Brain microvascular endothelial cell (primary cell): ENCODE measurements around the gene NUP62CL.

Source experiments
- DNase-seq: peaks from one replicate; pipeline ENCODE4 v3.0.0-alpha.2; 2020
- H3K27ac ChIP-seq: fragments of 250-450 bp; sonication (Bioruptor Pico); 2 replicates; pipeline ENCODE4 v1.5.1; 2020; ENCODE audit warnings: mild to moderate bottlenecking, moderate library complexity
- H3K27me3 ChIP-seq: fragments of 250-450 bp; sonication (Bioruptor Pico); replicated peaks from 2 replicates; pipeline ENCODE4 v1.5.1; 2020; ENCODE audit warnings: mild to moderate bottlenecking
- H3K36me3 ChIP-seq: fragments of 250-450 bp; sonication (Bioruptor Pico); replicated peaks from 2 replicates; pipeline ENCODE4 v1.5.1; 2020; ENCODE audit warnings: mild to moderate bottlenecking
- H3K4me3 ChIP-seq: 2 replicates; pipeline ENCODE4 v1.5.1; 2011; ENCODE audit warnings: low read depth, mild to moderate bottlenecking, control low read depth, low read length, moderate library complexity
- in situ Hi-C: cut with HindIII; loops from 2 replicates; pipeline ENCODE4 v1.10.0; 2017; ENCODE audit warnings: low sequenced_read_pairs, low pct_ligation_motif_present
- TF ChIP-seq, protein P1 (sequence below): IDR thresholded peaks from 2 replicates; pipeline ENCODE4 v1.5.1; 2011; ENCODE audit warnings: low read depth, mild to moderate bottlenecking, moderate library complexity, low read length, control low read depth, inconsistent platforms; ENCODE audit errors: missing control alignments

NUP62CL gene

DNA sequence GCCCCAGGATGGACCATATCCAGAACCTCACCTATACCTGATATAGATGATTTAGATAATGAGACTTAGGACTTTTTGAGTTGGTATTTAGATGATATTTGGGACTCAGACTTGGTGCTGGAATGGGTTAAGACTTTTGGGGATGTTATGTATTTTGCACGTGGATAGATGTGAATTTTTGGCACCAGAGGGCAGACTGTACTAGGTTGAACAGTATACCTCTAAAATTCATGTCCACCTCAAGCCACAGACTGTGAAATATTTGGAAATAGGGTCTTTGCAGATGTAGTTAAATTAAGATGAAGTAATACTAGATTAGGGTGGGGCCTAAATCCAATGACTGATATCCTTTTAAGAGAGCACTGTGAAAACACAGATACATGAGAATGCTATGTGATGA lies 103.3 kb downstream of the NUP62CL start:
- Histone ChIP-seq H3K4me3 (no peak overlapping the region), H3K27ac (no peak overlapping the region), H3K36me3 (no peaks in the 10 kb centered on the region), H3K27me3 (no peaks in the 10 kb centered on the region)
- in situ Hi-C loops, result no loop called here
- DNase-seq, result no peak
- TF ChIP-seq, protein P1, sequence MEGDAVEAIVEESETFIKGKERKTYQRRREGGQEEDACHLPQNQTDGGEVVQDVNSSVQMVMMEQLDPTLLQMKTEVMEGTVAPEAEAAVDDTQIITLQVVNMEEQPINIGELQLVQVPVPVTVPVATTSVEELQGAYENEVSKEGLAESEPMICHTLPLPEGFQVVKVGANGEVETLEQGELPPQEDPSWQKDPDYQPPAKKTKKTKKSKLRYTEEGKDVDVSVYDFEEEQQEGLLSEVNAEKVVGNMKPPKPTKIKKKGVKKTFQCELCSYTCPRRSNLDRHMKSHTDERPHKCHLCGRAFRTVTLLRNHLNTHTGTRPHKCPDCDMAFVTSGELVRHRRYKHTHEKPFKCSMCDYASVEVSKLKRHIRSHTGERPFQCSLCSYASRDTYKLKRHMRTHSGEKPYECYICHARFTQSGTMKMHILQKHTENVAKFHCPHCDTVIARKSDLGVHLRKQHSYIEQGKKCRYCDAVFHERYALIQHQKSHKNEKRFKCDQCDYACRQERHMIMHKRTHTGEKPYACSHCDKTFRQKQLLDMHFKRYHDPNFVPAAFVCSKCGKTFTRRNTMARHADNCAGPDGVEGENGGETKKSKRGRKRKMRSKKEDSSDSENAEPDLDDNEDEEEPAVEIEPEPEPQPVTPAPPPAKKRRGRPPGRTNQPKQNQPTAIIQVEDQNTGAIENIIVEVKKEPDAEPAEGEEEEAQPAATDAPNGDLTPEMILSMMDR, result no peak

DNA sequence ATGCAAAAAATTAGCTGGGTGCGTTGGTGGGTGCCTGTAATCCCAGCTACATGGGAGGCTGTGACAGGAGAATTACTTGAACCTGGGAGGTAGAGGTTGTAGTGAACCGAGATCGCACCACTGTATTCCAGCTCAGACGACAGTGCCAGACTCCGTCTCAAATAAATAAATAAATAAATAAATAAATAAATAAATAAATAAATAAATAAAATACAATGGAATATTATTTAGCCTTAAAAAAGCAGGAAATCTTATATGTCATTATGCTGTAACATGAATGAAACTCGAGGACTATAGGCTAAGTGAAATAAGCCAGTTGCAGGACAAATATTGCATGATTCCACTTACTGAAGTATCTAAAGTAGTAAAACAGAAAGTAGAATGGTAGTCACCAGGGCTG lies 130.1 kb downstream of the NUP62CL start:
- no peaks in the 10 kb centered on the region for H3K27me3 ChIP-seq
- in situ Hi-C loops, result no loop called here
- no peak for DNase-seq
- TF ChIP-seq, protein P1, result no peak
- H3K27ac ChIP-seq, result no peak overlapping the region
- no peaks in the 10 kb centered on the region for H3K36me3 ChIP-seq
- H3K4me3 ChIP-seq, result no peak overlapping the region
